Activated CD4-positive, alpha-beta memory T cell treated with anti-CD3 and anti-CD28 coated beads, Interleukin-2, amount 10 ng/mL, durations not matched to agents 7 days and 5 days (primary cell): ENCODE results near the gene ZNF618. TPM values are rescaled to one million over a fixed set of nuclear protein-coding genes. Genes with fewer than 3 reads are reported as not detected.

Experiments used
- CTCF ChIA-PET: fragments of 350-600 bp; sonication (Branson Sonifier 250); formaldehyde crosslinking; loops from one replicate; lab custom pipeline; 2021; ENCODE audit warnings: antibody characterized with exemption, inconsistent platforms; lab: Charles Lee
- POLR2A ChIA-PET: fragments of 350-600 bp; sonication (Branson Sonifier 250); formaldehyde crosslinking; loops from one replicate; lab custom pipeline; 2021; ENCODE audit warnings: antibody characterized with exemption; lab: Charles Lee
- DNase-seq: peaks from one replicate; pipeline ENCODE4 v3.0.0-alpha.2; 2020
- H3K27ac Mint-ChIP-seq: one replicate; pipeline ENCODE4 v1.8.0; 2021; ENCODE audit warnings: mild to moderate bottlenecking, mixed read lengths
- H3K27me3 Mint-ChIP-seq: one replicate; pipeline ENCODE4 v1.8.0; 2021; ENCODE audit warnings: mixed read lengths
- H3K36me3 Mint-ChIP-seq: one replicate; pipeline ENCODE4 v1.8.0; 2021; ENCODE audit warnings: low read depth, mixed read lengths
- H3K4me1 Mint-ChIP-seq: one replicate; pipeline ENCODE4 v1.8.0; 2021; ENCODE audit warnings: mixed read lengths
- H3K4me3 Mint-ChIP-seq: one replicate; pipeline ENCODE4 v1.8.0; 2021; ENCODE audit warnings: mild to moderate bottlenecking, mixed read lengths
- H3K9me3 Mint-ChIP-seq: one replicate; pipeline ENCODE4 v1.8.0; 2021; ENCODE audit warnings: mixed read lengths
- total RNA-seq, 2 experiments: library from RNA; stranded (reverse); gene quantifications; one replicate each; pipeline ENCODE4 v1.2.3, GENCODE V29; 2021

Gene ZNF618
- total RNA-seq, 2 experiments from 2014 or later, result 0.15 to 0.25 TPM

DNA sequence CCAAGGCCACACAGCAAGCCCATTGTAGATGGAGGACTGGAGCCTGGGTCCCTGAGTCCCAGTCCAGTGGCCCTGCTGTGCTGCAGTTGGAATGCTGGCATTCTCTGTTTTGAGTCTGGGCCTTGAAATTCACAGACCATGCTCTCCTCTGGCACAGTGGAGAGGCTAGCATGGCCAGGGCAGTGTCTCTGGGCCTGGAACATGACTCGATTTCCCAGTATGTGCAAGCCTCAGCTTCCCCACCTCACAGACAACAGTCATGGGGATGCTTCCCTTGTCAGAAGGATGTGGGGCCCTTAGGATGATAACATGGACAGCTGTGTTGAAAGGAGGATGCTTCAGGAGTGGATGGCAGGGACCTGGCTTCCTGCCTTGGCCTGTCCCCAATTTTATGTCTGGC lies 110.8 kb downstream of the ZNF618 start:
- Mint-ChIP-seq H3K27ac (no peak overlapping the region), H3K9me3 (no peaks in the 10 kb centered on the region), H3K36me3 (no peaks in the 10 kb centered on the region), H3K27me3 (no peaks in the 10 kb centered on the region), H3K4me1 (no peaks in the 10 kb centered on the region), H3K4me3 (no peak overlapping the region)
- POLR2A ChIA-PET, result no interaction called here
- DNase-seq, result no peak
- CTCF ChIA-PET, result no interaction called here

DNA sequence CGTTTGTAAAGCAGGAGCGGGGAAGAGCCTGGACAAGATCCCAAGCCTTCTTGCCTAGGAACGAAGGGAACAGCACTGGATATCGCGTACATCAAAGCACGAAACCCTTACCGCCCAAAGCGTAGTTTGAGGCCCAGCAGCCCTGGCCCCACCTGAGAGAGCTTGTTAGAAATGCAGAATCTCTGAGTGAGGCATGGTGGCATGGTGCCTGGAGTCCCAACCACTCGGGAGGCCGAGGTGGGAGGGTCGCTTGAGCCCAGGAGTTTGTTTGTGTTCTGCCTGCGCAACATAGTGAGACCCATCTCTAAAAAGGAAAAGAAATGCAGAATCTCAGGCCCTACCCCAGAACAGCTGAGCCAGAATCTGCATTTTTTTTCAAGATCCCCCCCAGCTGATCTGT lies 111.4 kb downstream of the ZNF618 start:
- Mint-ChIP-seq H3K36me3 (no peaks in the 10 kb centered on the region), H3K9me3 (no peaks in the 10 kb centered on the region), H3K4me3 (no peak overlapping the region), H3K27me3 (no peaks in the 10 kb centered on the region), H3K27ac (no peak overlapping the region), H3K4me1 (no peaks in the 10 kb centered on the region)
- POLR2A ChIA-PET, result no interaction called here
- DNase-seq, result no peak
- CTCF ChIA-PET, result no interaction called here

DNA sequence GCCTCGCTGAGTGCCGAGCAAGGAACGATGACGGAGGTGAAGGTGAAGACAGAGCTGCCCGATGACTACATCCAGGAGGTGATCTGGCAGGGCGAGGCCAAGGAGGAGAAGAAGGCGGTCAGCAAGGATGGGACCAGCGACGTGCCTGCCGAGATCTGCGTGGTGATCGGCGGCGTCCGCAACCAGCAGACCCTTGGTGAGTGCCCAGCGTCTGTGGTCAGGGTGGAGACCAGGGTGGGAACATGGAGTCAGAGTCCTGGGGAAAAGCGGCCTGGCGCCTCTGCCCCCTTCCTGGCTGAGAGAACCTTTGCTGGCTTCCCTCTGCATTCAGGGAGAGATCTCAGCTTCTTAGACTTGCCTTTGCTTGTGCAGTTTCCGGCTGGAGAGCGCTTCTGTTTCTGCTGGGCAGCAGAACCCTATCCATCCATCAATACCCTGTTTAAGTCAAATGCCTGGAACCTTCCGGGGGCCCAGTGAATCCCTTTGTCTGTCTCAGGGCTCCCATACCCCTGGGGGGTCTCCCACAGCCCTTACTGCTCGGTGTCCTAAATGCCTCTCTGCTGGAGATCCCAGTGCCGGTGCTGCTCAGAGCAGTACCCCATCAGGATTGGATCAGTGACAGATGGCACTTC lies 112.4 kb downstream of the ZNF618 start:
- Mint-ChIP-seq H3K36me3 (no peaks in the 10 kb centered on the region), H3K27ac (no peak overlapping the region), H3K4me1 (no peaks in the 10 kb centered on the region), H3K4me3 (no peak overlapping the region), H3K27me3 (no peaks in the 10 kb centered on the region), H3K9me3 (no peaks in the 10 kb centered on the region)
- DNase-seq, result no peak
- ChIA-PET POLR2A (no interaction called here), CTCF (no interaction called here)

DNA sequence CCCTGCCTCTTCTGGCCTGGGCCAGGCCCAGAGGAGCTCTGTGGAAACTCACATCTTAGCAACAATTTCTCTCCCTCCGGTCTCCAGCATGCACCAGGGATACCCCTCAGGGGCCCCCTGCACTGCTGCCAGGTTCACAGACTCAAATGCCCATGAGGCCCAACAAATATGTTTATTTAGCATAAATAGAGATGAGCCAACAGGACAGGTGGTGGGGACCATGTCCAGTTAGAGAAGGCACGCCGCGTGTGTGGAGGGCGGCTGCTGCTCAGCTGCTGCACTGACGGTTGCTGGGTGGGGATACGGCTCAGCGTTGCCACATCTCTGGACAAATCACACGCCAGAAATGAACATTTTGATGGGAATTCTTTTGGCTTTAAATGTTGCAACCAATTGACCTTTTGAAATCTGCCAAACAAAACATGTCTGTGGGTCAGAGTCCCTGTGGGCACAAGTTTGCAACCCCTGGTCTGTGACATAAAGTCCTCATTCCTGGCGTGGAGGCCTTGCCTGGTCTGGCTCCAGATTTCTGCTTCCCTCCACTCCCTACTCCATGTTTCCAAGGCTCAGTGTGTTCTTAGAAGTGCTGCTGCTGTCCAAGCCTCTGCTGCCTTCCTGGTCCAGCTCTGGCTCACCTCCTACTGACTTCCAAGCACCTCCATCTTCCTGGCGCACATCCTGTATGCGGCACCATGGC lies 113.1 kb downstream of the ZNF618 start:
- H3K9me3 Mint-ChIP-seq, result no peaks in the 10 kb centered on the region
- H3K27me3 Mint-ChIP-seq, result no peaks in the 10 kb centered on the region
- CTCF ChIA-PET, result no interaction called here
- H3K27ac Mint-ChIP-seq, result no peak overlapping the region
- no peak overlapping the region for H3K4me3 Mint-ChIP-seq
- POLR2A ChIA-PET, result no interaction called here
- H3K4me1 Mint-ChIP-seq, result no peaks in the 10 kb centered on the region
- no peak for DNase-seq
- H3K36me3 Mint-ChIP-seq, result no peaks in the 10 kb centered on the region

DNA sequence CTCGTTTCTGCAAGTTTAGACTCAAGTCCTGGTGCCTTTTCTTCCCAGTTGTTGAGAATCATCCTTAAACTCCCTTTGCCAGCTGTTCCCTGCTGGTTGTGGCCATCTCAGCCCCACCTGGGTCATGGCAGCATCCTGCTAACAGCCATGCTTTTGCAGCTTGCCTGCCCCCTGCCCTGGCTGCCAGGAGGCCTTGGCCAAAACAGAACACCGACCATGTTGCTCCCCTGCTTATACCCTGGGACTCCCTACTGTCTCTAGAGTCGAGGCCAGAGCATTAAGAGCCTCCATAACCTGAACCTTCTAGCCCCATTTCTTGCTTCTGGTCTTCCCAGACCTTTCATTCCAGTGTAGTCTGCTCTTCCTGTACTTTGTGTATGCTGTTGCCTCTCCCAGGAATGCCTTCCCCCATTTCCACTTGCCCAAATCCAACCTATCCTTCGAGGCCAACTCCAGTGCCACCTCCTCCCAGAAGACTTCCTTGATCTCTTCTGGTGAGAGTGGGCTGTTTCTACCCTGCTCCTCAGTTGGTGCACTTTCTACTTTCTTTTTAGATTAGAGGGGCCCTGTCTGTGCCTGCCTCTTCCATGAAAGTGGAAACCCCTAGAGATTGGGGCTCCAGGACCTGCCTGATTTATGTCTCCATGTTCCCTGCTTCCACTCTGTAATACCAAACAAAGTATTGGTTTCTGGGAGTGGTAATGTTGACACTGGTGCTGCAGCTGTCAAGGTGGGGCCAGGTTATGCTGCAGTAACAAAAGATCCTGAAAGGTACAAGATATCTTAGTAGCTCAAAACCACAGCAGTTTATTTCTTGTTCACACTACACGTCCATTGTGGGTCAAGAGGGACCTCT lies 113.8 kb downstream of the ZNF618 start:
- CTCF ChIA-PET, result no interaction called here
- H3K27ac Mint-ChIP-seq, result no peak overlapping the region
- no peak overlapping the region for H3K4me3 Mint-ChIP-seq
- H3K9me3 Mint-ChIP-seq, result no peaks in the 10 kb centered on the region
- no peaks in the 10 kb centered on the region for H3K4me1 Mint-ChIP-seq
- DNase-seq, result no peak
- POLR2A ChIA-PET, result no interaction called here
- H3K27me3 Mint-ChIP-seq, result no peaks in the 10 kb centered on the region
- H3K36me3 Mint-ChIP-seq, result no peaks in the 10 kb centered on the region

DNA sequence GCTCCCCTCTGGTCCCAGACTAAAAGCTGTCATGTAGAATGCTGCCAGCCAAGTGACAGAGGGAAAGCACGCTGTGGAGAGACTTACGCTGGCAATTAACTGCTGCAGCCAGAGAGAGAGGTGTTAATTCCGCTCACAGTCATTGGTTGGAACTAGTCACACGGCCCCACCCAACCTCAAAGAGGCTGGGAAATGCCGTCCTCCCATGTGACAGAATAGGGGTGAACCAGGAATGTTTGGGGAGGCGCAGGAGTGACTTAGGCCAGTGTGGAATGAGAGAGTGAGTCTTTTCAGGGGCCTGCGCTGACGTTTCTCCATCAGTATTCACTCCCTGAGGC lies 114.4 kb downstream of the ZNF618 start:
- Mint-ChIP-seq H3K4me1 (no peaks in the 10 kb centered on the region), H3K4me3 (no peak overlapping the region), H3K27me3 (no peaks in the 10 kb centered on the region), H3K36me3 (no peaks in the 10 kb centered on the region), H3K9me3 (no peaks in the 10 kb centered on the region), H3K27ac (no peak overlapping the region)
- DNase-seq, result no peak
- ChIA-PET CTCF (no interaction called here), POLR2A (no interaction called here)

DNA sequence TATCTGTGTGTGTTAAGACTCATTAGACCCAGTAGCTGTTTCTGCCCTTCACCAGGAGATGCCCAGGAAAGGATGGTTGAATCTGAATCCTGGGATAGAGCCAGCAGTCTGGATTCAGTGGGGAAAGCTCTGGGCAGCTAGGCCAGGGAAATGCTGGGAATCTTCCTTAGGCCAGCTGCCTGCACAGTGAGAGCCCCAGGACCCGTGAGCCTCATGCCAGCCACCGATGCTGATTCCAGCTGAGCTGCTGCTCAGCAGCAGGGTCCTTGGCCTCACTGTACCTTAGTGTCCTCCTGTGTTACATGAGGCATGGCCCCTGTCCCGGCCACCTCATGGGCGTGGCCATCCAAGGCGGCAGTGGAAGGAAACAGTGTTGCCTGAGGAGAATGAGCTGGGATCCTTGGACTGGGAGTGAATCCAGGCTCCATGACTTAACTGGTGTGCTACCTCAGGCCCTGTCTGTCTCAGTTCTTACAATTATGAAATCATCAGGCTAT lies 114.9 kb downstream of the ZNF618 start:
- Mint-ChIP-seq H3K9me3 (no peaks in the 10 kb centered on the region), H3K27me3 (no peaks in the 10 kb centered on the region), H3K4me1 (no peaks in the 10 kb centered on the region), H3K27ac (no peak overlapping the region), H3K36me3 (no peaks in the 10 kb centered on the region), H3K4me3 (no peak overlapping the region)
- DNase-seq, result no peak
- POLR2A ChIA-PET, result no interaction called here
- CTCF ChIA-PET, result no interaction called here

DNA sequence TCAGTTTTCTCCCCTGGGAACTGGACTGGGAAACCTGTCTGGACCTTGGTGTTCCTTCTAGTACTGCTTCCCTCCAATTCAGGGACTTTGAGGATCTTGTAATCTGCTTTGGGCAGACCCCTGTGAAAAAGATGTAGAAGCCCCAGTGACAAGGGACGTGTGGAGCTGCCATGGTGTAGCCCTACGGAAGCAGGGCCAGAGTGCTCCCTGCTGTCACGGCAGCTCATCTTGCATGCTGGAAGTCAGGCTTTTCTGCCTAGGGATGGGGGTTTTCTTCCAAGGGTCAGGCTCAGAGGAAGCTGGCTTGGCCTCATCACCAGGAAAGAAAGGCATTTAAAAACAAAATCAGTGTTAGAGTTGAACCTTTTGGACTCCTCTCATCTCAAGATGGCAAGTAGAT lies 115.6 kb downstream of the ZNF618 start:
- Mint-ChIP-seq H3K27me3 (no peaks in the 10 kb centered on the region), H3K4me3 (no peak overlapping the region), H3K36me3 (no peaks in the 10 kb centered on the region), H3K4me1 (no peaks in the 10 kb centered on the region), H3K9me3 (no peaks in the 10 kb centered on the region), H3K27ac (no peak overlapping the region)
- DNase-seq, result no peak
- CTCF ChIA-PET, result no interaction called here
- POLR2A ChIA-PET, result no interaction called here

DNA sequence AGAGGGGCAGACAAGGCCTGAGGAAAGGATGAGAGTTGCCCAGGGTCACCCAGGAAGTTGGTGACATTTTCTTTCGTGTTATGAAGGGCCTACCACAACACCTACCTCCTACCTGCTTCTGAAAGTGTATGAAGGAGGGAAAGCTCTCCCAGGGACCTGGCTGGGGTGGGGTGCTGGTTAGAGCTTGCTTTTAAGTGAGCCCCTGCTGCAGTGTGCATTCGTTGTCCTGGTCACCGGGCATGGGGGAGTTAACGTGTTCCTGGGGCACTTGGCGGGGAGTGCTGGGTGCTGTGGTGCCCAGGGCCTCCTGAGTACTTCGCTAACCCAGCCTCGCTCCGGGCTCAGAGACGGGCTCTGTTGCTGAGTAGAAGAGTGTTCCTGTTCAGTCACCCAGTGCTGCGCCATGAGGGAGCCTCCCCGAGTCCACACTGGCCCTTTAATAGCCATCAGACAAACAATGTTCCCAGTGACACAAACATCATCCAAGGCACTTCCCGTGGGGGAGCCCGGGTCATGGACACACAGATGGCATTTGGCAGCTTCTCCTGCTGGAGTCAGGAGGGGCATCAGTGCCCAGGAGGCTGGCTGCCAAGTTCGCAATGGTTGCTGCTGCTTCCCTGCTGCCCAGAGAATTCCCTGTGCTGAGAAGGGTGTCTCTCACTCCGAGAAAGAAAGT lies 116.3 kb downstream of the ZNF618 start:
- Mint-ChIP-seq H3K9me3 (no peaks in the 10 kb centered on the region), H3K27me3 (no peaks in the 10 kb centered on the region), H3K4me1 (no peaks in the 10 kb centered on the region), H3K36me3 (no peaks in the 10 kb centered on the region), H3K4me3 (no peak overlapping the region), H3K27ac (no peak overlapping the region)
- POLR2A ChIA-PET, result no interaction called here
- CTCF ChIA-PET, result no interaction called here
- DNase-seq, result no peak

DNA sequence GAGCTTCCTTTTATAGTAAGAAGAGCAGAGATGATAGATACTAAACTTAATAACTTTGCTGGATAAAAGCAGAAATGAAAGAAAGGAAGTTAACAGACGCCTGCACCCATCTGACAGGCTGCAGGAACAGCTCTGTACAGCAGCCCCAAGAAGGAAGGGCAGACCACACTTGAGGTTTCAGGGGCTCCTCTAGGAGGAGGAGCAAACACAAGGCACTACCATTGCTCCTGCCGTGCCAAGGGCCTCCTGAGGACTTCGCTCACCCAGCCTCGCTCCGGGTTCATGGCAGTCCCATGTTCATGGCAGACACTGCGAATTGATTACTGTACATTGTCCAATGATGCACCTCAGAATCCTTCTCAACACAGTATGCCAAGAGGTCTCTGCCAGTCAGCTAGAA lies 116.9 kb downstream of the ZNF618 start:
- H3K27ac Mint-ChIP-seq, result no peak overlapping the region
- no peak for DNase-seq
- no peak overlapping the region for H3K4me3 Mint-ChIP-seq
- ChIA-PET POLR2A (no interaction called here), CTCF (no interaction called here)
- H3K9me3 Mint-ChIP-seq, result no peaks in the 10 kb centered on the region
- no peaks in the 10 kb centered on the region for H3K27me3 Mint-ChIP-seq
- no peaks in the 10 kb centered on the region for H3K36me3 Mint-ChIP-seq
- no peaks in the 10 kb centered on the region for H3K4me1 Mint-ChIP-seq

DNA sequence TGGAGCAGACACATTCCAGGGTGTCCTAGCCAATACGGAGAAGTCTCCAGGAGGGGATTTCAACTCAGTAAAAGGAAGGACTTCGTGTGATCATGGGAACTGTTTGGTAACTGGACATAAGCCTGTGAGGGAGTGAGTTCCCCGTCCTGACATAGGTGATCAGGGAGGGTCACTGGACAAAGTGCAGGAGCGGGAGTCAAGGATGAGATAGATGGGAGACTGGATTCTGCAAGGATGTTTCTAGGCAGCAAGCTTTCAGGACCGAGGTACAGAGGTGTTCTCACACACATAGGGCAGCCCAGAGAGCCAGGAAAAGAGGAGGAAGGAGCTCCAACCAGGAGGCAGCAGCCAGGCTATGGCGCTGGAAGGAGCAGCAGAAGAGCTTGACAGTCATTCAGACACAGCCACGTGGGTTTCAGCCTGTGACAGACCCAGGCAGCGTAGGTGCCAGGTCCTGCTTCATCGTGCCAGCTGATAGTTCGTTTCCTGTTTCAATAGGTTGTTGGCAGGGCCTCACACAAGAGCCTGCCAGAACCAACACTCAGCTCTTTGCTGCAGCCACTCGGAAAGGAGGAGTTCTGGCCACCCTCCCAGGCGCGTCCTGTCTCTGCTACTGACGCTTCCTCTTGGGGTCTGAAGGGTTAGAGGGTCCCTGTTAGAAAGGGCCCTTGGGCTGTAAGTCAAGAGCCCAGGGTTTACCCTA lies 117.9 kb downstream of the ZNF618 start:
- Mint-ChIP-seq H3K4me3 (no peak overlapping the region), H3K9me3 (no peaks in the 10 kb centered on the region), H3K27ac (no peak overlapping the region), H3K27me3 (no peaks in the 10 kb centered on the region), H3K36me3 (no peaks in the 10 kb centered on the region), H3K4me1 (no peaks in the 10 kb centered on the region)
- no peak for DNase-seq
- ChIA-PET CTCF (no interaction called here), POLR2A (no interaction called here)

DNA sequence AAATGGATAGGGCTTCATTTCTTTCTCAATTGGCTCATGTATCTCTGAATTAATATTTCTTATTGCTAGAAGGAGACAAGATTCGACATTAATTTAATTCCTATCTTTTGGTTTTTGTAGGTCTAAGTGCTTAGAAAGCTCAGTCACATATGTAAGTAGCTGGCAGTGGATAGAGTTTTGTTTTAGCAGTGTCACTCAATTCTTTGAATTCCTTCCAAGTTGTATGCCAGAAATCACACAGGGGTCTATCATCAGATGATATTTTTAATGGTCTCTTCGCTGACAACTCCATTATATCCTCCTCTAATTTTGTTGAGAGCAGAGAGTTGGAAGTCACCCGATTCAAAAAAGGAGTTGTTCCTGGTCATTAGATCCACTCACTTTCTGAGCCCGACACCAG lies 119.3 kb downstream of the ZNF618 start:
- H3K27ac Mint-ChIP-seq, result no peak overlapping the region
- H3K27me3 Mint-ChIP-seq, result no peaks in the 10 kb centered on the region
- ChIA-PET CTCF (no interaction called here), POLR2A (no interaction called here)
- no peaks in the 10 kb centered on the region for H3K36me3 Mint-ChIP-seq
- H3K4me3 Mint-ChIP-seq, result no peak overlapping the region
- no peak for DNase-seq
- no peaks in the 10 kb centered on the region for H3K4me1 Mint-ChIP-seq
- H3K9me3 Mint-ChIP-seq, result no peaks in the 10 kb centered on the region

DNA sequence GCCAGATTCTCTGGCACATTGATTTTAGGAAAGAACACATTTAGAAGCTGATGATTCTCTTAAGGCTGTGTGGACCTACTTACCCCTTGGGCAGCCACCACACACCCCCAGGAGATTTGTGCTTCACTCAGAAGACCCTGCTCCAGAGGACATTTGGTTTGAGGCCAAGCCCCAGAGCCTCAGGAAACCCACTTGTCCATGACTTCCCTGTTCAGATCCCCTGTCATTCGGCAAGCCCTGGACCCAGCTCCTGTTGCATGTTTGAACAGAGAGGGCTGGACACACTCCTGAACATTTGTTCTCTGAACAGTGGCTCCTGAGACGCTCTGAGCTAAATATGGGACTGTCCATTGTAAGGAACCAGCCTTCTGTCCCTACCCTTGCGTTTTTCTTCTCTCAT lies 119.9 kb downstream of the ZNF618 start:
- H3K27me3 Mint-ChIP-seq, result no peaks in the 10 kb centered on the region
- POLR2A ChIA-PET, result no interaction called here
- no peak overlapping the region for H3K27ac Mint-ChIP-seq
- no peak for DNase-seq
- H3K9me3 Mint-ChIP-seq, result no peaks in the 10 kb centered on the region
- no peaks in the 10 kb centered on the region for H3K36me3 Mint-ChIP-seq
- CTCF ChIA-PET, result no interaction called here
- H3K4me1 Mint-ChIP-seq, result no peaks in the 10 kb centered on the region
- H3K4me3 Mint-ChIP-seq, result no peak overlapping the region
